Osteoblast (primary cell): Measurements from ENCODE around the gene TSPAN17. TPM values are rescaled to one million over a fixed set of nuclear protein-coding genes. Genes with fewer than 3 reads are reported as not detected.

Experiments
- DNase-seq: peaks from one replicate; pipeline ENCODE4 v3.0.0; 2011; ENCODE audit warnings: low spot score, mixed read lengths; ENCODE audit not compliant: insufficient read length; ENCODE audit errors: missing footprints
- H2AFZ ChIP-seq: 2 replicates; pipeline ENCODE4 v1.6.0; 2011; ENCODE audit warnings: mild to moderate bottlenecking, low read length
- H3K27ac ChIP-seq: 2 replicates; pipeline ENCODE4 v1.5.1; 2011; ENCODE audit warnings: mild to moderate bottlenecking, low read depth, low read length, moderate library complexity
- H3K27me3 ChIP-seq: 2 replicates; pipeline ENCODE4 v1.6.0; 2012; ENCODE audit warnings: mild to moderate bottlenecking, control low read depth, inconsistent platforms, low read length, moderate library complexity; ENCODE audit not compliant: insufficient read depth
- H3K36me3 ChIP-seq: 2 replicates; pipeline ENCODE4 v1.5.1; 2011; ENCODE audit warnings: mild to moderate bottlenecking, low read length, control low read depth, moderate library complexity; ENCODE audit not compliant: insufficient read depth
- H3K4me1 ChIP-seq: 2 replicates; pipeline ENCODE4 v1.5.1; 2011; ENCODE audit warnings: mild to moderate bottlenecking, low read length, control low read depth, moderate library complexity; ENCODE audit not compliant: insufficient read depth
- H3K4me2 ChIP-seq: 2 replicates; pipeline ENCODE4 v1.6.0; 2011; ENCODE audit warnings: mild to moderate bottlenecking, low read length; ENCODE audit not compliant: insufficient read depth
- H3K4me3 ChIP-seq: fragments of 200-600 bp; sonication (generic); 3 replicates; pipeline ENCODE4 v1.5.1; 2012; ENCODE audit warnings: mild to moderate bottlenecking, low read length, inconsistent platforms; ENCODE audit not compliant: insufficient read depth
- H3K79me2 ChIP-seq: 2 replicates; pipeline ENCODE4 v1.6.0; 2012; ENCODE audit warnings: mild to moderate bottlenecking, low read length, control low read depth, inconsistent platforms; ENCODE audit not compliant: insufficient read depth
- H3K9me3 ChIP-seq: 2 replicates; pipeline ENCODE4 v1.5.1; 2011; ENCODE audit warnings: low read depth, low read length, control low read depth
- H4K20me1 ChIP-seq: 2 replicates; pipeline ENCODE4 v1.6.0; 2012; ENCODE audit warnings: mild to moderate bottlenecking, low read length, control low read depth; ENCODE audit not compliant: insufficient read depth
- total RNA-seq: library from RNA; depleted of rRNA; stranded (reverse); fragments of >200 nt; gene quantifications from 2 replicates; pipeline ENCODE4 v1.2.3, GENCODE V29; 2012
- TF ChIP-seq, protein P1 (sequence below): IDR thresholded peaks from 2 replicates; pipeline ENCODE4 v1.5.1; 2011; ENCODE audit warnings: mild to moderate bottlenecking, low read depth, low read length, moderate library complexity; ENCODE audit errors: extremely low read depth

Gene TSPAN17
- total RNA-seq, 1 donor: 26.1 TPM

GRCh38 chr5:176693477-176693851, 46.2 kb downstream of the TSPAN17 start:
- TF ChIP-seq, protein P1, sequence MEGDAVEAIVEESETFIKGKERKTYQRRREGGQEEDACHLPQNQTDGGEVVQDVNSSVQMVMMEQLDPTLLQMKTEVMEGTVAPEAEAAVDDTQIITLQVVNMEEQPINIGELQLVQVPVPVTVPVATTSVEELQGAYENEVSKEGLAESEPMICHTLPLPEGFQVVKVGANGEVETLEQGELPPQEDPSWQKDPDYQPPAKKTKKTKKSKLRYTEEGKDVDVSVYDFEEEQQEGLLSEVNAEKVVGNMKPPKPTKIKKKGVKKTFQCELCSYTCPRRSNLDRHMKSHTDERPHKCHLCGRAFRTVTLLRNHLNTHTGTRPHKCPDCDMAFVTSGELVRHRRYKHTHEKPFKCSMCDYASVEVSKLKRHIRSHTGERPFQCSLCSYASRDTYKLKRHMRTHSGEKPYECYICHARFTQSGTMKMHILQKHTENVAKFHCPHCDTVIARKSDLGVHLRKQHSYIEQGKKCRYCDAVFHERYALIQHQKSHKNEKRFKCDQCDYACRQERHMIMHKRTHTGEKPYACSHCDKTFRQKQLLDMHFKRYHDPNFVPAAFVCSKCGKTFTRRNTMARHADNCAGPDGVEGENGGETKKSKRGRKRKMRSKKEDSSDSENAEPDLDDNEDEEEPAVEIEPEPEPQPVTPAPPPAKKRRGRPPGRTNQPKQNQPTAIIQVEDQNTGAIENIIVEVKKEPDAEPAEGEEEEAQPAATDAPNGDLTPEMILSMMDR: no peak
- no peaks in the 10 kb centered on the region for H3K4me1 ChIP-seq
- DNase-seq: no peak
- H3K4me3 ChIP-seq: no peak overlapping the region
- H3K4me2 ChIP-seq: no peak overlapping the region
- H3K79me2 ChIP-seq: no peaks in the 10 kb centered on the region
- H3K27me3 ChIP-seq: peaks cover 78% of the 10 kb centered on the region
- no peaks in the 10 kb centered on the region for H3K9me3 ChIP-seq
- no peaks in the 10 kb centered on the region for H3K36me3 ChIP-seq
- H4K20me1 ChIP-seq: no peaks in the 10 kb centered on the region
- H3K27ac ChIP-seq: no peak overlapping the region
- H2AFZ ChIP-seq: no peak overlapping the region

DNA sequence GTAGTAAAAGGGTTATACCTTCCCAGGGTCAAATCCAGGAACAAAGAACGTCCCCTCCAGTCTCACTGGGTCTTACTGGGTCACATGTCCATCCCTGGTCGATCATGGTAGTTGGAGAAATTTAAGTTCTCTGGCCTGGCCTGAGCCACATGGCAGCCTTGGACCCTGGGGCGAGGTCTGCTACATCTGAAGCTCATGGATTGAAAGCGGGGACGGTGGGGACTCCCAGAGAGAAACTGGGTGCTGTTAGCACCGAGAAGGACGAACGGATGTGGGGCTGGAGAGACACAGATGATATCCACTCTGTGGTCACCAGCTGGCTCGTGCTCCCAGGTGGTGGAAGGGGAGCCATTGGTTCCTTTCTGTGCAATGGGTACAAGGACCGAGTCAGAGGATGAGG, 46.9 kb downstream of the TSPAN17 start:
- DNase-seq: no peak
- Histone ChIP-seq H3K27me3 (peaks cover 79% of the 10 kb centered on the region), H3K4me3 (no peak overlapping the region), H3K36me3 (no peaks in the 10 kb centered on the region), H3K27ac (no peak overlapping the region), H3K4me2 (no peak overlapping the region), H3K79me2 (no peaks in the 10 kb centered on the region), H2AFZ (no peak overlapping the region), H3K9me3 (no peaks in the 10 kb centered on the region), H4K20me1 (no peaks in the 10 kb centered on the region), H3K4me1 (no peaks in the 10 kb centered on the region)
- TF ChIP-seq, protein P1: no peak

GRCh38 chr5:176694631-176695030, 47.3 kb downstream of the TSPAN17 start:
- H3K36me3 ChIP-seq: no peaks in the 10 kb centered on the region
- no peak overlapping the region for H3K4me3 ChIP-seq
- no peak overlapping the region for H2AFZ ChIP-seq
- peaks cover 77% of the 10 kb centered on the region for H3K27me3 ChIP-seq
- DNase-seq: no peak
- no peak overlapping the region for H3K27ac ChIP-seq
- H3K4me2 ChIP-seq: no peak overlapping the region
- H4K20me1 ChIP-seq: no peaks in the 10 kb centered on the region
- no peaks in the 10 kb centered on the region for H3K4me1 ChIP-seq
- H3K9me3 ChIP-seq: no peaks in the 10 kb centered on the region
- TF ChIP-seq, protein P1: no peak
- no peaks in the 10 kb centered on the region for H3K79me2 ChIP-seq

DNA sequence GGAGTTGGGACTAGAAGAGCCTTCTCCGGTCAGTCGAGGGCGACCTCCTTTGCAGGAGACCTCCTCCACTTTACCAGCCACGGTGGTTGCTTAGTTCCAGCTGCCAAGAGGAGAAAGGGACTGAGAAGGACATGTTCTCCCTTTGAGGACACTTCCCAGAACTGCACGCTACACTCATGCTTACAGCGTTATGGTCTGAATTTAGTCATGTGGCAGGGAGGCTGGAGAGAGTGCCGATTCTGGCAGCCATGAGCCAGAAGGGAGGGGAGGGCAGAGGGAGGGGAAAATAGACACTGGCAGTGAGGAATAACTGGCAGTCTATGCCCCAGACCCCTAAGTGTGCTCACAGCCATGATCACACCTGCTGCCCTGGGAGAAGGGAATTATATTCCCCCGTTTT, 47.8 kb downstream of the TSPAN17 start:
- no peaks in the 10 kb centered on the region for H4K20me1 ChIP-seq
- no peaks in the 10 kb centered on the region for H3K79me2 ChIP-seq
- peaks cover 74% of the 10 kb centered on the region for H3K27me3 ChIP-seq

More for the DNA sequence above, 47.8 kb downstream of the TSPAN17 start:
- Histone ChIP-seq H3K36me3 (no peaks in the 10 kb centered on the region), H3K4me1 (no peaks in the 10 kb centered on the region), H2AFZ (no peak overlapping the region), H3K9me3 (no peaks in the 10 kb centered on the region), H3K4me3 (no peak overlapping the region), H3K4me2 (no peak overlapping the region), H3K27ac (no peak overlapping the region)
- no peak for DNase-seq
- TF ChIP-seq, protein P1: no peak
